T-helper 2 cell treated with Interferon-gamma antibody and Interleukin-4, amounts not matched to agents 100 ng/mL and 5 ng/mL, for 36 hours (primary cell): ENCODE measurements around the gene MRPS27. TPM values are rescaled to one million over a fixed set of nuclear protein-coding genes. Genes with fewer than 3 reads are reported as not detected.

Source experiments
- intact Hi-C: fragments of 100-400 bp; cut with micrococcal nuclease; formaldehyde crosslinking; loops from one replicate; pipeline ENCODE4 v1.15.1; 2023
- total RNA-seq: library from RNA; stranded (reverse); gene quantifications from 2 replicates; pipeline ENCODE4 v1.2.3, GENCODE V29; 2022

The MRPS27 gene
- 58.4 and 66.0 TPM in 2 replicates for total RNA-seq

DNA sequence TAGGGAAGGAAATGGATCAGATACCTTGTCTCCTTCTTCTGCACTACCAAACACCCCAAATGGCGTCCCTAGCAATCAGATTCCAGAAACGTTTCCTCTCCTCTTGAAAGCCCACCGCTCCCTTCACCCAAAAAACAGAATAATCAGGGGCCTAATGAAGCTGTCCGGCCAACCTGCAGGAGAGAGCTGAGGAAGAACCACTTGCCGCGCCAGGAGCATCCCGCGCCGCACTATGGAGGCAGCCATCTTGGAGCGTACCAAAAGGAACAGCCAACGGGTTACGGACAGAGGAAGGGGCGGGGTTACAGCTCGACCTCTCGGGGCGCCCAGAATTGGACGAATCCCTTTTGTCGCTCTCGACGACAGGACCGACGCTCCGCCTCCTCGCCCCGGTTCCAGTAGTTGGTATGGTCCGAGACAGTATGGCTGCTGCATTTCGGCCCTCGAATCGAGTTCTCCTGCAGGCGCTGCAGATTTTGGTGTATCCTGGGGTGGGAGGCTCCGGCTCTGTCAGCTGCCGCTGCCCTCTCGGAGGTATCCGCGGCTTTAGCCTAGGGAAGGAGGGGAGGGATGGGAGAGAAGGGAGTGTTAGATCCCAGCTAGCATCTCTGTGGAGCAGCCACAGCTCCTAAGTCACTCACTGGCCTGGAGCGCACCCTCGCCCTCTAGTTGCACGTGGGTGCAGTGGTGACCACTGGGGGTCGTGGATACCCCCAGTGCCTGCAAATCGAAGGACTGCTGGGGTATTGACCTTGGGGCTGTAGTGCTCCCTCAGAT is at the start of gene MRPS27, which contains the start of gene PTCD2:
Gene MRPS27, minus strand, starts transcription at position 265 of the 777 bp plus-strand sequence. Its CDS starts 19 bp downstream, at position 246.
Gene PTCD2, plus strand, starts transcription at position 398 of the 777 bp plus-strand sequence. Its CDS starts 10 bp downstream, at position 408.
- intact Hi-C loops = loop anchor here (1.0 to 10.0 kb wide), 3 partner anchors 12 to 525 kb away; no protein-coding TSS in a partner anchor

DNA sequence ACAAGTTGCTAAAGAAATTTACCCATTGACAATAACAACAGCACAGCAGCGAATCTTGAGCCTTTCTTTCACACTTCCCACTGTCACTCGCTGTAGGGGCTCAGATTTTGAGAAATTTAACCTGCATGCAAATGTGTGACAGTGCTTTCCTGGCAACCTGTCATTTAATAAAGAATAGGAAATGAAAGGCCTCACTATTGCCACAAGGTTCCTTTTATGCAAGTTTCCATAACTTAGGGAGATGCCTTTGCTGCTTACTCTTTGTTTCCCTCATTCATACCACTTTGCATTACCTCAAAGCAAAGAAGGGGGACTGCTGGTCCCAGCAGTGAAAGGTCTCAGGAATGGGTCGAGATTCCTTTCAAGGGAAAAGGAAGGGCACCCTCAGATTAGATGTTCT is 49.7 kb upstream of the MRPS27 start:
- intact Hi-C loops = loop anchor here (5.0 to 10.0 kb wide), 2 partner anchors 153 to 445 kb away; partner anchors contain the start of gene TNPO1

DNA sequence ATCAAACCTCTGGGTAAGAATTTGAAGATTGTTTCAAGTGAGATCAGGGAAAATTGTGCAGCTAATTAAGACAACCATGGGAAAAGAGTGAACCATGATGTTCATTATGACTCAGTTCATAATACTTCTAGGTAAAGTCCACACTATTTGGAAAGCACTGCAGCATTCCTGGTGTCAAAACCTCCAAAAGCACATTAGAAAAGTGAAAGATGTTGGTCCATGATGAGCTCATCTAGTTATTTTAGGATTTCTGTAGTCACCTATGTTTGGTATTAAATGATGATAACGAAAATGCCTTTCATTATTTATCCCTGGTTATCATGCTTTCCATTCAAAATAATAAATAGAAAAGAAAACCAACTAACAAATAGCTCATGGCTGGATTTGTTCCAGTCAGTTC is 49.3 kb upstream of the MRPS27 start:
- intact Hi-C loops = loop anchor here (5.0 to 10.0 kb wide), 2 partner anchors 153 to 446 kb away; partner anchors contain the start of gene TNPO1

DNA sequence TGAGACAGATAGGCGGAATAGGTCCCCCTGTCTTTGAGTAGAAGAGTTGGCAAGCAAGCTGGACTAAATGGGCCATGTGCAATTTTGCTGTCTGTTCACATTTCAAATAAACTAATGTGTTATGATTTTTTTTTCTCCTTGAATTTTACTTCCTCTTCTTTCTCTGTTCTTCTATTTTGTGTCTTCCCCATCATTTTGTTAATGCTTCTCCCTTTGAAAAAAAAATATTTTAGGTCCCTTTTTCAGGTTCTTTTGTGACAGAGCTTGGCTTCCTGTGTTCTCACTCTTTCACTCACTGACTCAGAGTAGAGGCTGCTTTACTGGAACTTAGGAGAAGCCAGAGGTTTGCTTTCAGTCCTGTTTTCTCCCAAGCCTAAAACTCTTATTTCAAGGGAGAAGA is 48.2 kb upstream of the MRPS27 start:
- intact Hi-C loops = loop anchor here (5.0 to 10.0 kb wide), 2 partner anchors 154 to 447 kb away; partner anchors contain the start of gene TNPO1

DNA sequence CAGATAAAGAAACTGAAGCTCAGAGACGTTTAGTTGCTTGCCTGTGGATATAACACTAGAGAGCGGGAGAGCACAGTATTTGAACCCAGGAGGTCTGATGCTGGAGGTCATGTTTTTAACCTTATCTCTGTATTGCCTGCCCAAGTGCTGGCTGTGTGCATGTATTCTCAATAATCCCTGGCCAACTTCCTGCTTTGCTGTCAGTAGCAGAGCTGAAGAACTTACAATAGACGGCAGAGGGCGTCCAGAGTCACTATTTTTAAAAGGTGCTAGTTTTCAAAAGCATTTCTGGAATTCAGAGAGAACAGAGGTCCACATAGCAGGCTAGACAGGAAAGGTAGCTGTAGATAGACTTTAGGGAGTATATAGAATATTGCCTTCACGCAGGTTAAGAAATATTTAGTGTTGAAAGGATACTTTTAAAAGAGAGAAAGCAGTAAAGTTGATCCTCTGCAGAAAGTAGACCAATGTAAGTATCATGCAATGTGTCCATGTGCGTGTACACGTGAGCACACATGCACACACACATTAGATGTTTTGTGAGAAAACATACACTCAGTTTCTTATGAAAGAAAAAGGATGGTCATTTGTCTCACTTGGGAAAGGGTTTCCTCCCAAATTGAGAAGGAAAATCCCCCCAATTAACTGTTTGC is 46.4 kb upstream of the MRPS27 start:
- intact Hi-C loops = loop anchor here (5.0 to 10.0 kb wide), 2 partner anchors 156 to 448 kb away; partner anchors contain the start of gene TNPO1

DNA sequence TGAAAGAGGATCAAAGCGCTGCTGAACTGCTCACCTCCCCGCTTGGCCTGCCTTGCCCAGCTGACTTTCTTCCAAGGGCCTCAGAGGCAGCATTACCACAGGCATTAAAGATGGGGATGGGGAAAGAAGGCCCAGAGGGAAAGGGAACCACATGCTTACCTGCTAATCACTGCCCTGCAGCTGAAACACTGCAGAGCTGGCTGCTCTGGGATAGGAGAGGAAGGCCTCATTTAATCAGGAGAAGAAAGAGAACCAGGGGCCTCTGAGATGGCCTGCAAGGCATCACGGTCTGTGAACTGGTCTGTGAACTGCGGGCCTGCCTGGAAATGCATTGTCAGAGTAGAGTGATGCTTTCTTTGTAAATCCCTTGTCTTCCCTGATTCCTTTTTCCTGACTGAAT is 44.9 kb upstream of the MRPS27 start:
- intact Hi-C loops = loop anchor here (5.0 to 10.0 kb wide), 2 partner anchors 157 to 450 kb away; partner anchors contain the start of gene TNPO1

DNA sequence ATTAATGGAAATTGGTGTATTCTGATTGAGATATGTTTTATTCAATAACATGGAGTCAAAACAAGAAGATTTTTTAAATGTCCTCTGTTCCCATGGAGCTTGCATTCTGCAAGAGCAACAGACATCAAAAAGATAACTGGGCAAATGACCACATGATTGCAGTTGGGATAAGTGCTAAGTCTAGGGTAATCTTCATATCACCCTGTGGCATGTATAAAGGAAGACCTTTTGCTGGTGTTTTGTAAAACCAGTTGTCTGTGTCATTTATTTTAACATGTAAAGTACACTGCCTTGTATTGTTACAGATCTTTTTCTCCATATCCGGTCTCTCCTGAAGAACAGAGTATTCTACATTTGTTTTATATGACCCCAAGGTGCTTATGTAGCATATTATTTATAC is 44.1 kb upstream of the MRPS27 start:
- intact Hi-C loops = loop anchor here (10.0 kb wide), 1 partner anchor 451 kb away; the partner anchor contains the start of gene TNPO1

DNA sequence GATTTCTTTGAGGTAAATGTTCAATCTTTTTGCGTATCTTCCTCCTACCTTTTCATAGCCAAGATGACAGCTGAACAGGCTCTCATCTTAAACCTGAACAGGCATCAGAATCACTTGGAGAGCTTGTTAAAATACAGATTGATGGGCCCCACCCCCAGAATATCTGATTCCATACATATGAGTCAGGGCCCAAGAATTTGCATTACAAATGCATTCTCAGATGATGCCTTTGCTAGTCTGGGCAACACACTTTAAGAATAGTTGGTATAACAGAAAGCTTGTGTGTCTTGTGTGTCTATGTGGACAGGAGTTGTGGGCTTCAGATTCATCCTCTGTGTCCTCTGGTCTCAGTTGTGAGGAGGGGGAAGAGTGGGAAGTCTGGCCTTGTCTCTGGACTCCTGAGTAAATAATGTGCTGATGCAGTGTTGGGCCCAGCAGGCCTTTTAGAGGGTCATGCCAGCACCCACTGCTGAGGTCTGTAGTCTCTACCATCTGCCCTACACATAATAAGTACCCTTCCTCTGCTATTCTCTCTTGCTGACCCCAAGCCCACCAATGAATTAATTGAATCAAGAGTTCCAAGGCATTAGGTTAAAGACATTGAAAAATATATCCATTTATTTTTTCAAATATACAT is 43.2 kb upstream of the MRPS27 start:
- intact Hi-C loops = loop anchor here (10.0 kb wide), 1 partner anchor 452 kb away; the partner anchor contains the start of gene TNPO1

DNA sequence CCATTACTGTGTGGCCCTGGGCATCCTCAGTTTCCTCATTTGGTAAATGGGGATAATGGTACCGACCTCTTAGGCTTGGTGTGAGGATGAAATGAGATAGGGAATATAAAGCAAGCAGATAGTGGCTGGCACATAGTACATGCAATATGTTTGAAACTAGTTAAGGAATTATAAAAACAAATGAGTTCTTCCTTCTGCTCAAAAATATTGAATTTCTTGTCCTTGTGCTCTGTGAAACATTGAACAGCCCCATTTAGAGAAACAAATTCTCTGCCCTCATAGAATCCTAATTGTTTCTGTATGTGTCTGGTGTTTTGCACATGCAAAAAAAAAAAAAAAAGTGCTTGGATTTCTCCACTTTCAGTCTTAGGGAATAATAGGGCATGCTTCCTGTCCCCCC is 39.8 kb upstream of the MRPS27 start:
- intact Hi-C loops = loop anchor here (10.0 kb wide), 1 partner anchor 455 kb away; the partner anchor contains the start of gene TNPO1

DNA sequence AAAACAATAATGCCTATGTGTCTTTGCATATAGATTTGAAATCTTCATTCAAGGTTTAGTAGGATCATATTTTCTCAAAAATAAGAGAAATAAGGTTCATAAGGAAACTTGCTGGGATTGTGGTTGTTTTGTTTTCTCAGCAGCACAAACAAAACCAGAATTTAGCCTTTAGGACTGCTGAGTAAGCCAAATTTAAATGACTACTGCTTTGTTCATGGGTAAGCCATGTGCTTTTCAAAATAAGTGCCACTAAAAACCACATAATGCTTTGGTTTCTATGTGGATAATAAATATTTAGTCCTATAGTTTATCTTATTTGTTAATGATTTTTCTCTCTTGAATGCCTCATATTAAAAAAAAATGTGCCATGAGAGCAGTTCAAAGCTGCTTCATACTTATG is 38.9 kb upstream of the MRPS27 start:
- intact Hi-C loops = no loop called here

DNA sequence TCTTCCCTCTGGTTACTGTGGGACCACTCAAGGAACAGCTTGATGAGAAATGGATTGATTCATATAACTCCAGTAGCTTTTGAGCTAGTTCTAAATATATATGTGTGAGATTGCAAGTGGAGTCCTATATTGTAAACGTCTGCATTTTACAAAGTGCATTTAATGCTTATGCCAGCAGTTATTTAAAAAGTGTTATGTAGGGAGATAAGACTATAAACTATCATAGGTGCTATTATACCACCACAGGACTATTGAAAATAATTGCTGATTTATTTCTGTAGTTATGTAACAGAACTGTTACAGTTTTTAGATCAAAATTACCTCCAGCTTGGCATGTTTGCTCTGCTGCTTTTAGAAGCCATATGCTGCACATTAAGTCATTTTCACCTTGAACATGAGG is 36.3 kb upstream of the MRPS27 start:
- intact Hi-C loops = no loop called here

DNA sequence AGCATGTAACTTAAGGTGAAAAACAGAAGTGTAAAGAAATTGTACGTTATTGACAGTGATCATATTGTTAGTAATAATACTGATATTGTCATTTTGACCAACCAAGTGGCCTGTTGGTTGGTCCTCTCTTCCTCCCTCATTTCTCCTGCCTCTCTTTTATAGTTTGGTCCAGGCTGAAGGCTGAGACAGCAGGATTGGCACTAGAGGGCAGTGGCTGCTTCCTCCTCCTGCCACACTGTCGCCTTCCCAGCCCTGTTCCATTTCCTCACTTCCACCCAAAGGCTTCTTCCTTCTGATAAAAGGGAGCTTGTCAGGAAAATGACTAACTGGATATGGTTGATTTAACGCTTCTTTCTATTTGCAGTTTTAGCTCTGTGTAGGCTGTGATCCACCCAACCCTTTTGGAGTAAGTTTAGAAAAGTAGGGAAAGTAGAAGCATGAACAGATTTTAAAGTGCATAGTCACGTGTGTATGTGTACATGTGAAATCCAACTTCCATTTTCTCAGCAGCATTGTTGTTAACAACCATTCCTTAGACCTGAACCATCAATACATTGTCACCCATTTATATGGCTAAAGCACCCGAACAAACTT is 35.8 kb upstream of the MRPS27 start:
- intact Hi-C loops = no loop called here

DNA sequence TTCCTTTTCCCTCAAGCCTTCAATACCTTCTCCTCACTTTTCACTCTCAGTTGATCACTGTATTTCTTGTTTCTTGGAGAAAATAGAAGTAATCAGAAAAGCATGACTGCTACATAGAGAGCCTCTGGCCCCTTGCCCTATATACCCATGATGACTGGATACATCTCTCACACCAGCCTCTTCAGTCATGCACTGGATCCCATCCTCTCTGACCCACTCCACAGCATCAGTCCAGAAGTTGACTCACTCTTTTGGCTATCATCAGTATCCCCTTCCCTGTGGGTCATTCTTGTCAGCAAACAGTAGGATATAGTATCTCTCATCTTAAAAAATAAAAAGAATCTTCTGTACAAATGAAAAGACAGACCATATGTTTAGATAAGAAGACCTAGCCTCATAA is 33.0 kb upstream of the MRPS27 start:
- intact Hi-C loops = no loop called here

DNA sequence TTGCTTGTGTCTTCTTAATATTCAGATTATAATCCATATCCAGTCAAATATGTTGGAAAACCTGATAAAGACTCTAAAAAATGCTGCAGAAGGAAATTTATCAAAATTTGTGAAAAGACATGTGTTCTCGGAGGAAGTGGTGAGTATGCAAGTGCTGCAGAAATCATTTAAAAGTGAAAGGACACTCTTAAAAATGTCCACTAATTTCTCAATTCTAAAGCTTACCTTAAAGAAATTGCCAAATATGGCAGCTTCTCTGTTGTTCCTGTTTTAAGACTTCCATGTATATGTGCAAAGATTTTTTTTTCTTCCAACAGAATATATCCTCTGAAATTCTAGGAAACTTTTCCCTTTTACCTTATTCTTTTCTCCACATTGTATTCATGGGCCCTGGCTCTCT is 32.6 kb upstream of the MRPS27 start:
- intact Hi-C loops = no loop called here

DNA sequence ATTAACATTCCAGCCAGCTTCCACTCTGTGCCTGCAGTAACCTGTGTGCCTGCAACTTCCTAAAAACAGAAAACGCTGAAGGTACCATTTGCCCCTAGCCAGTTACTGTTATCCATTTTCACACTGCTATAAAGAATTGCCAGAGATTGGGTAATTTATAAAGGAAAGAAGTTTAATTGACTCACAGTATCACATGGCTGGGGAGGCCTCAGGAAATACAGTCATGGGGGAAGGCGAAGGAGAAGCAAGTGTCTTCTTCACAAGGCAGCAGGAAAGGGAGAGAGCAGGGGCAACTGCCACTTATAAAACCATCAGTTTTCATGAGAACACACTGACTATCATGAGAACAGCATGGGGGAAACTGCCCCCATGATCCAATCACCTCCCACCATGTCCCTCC is 31.3 kb upstream of the MRPS27 start:
- intact Hi-C loops = no loop called here

DNA sequence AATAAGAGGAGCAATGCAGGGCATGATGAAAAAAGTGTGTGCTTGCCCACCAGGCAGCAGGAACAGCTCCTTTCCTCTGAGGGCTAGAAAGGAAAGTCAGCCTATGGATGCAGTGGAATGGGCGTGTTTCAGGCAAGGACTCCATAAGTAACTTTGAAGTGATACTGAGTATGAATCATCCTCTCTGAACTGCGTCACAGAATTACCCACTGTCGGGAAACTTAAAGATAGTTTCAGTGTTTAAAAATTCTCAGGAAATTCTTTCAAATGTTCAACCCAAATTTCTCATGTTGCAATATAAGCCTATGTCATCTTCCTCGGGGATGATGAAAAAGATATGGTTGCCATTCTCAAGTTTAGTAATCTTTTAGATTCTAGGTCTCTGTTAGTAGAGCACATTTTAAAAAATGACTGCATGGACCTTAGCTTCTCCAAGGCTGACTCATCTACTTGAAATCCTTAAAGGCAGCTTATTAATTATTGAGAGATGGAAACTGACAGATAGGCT is 27.8 kb upstream of the MRPS27 start:
- intact Hi-C loops = no loop called here

DNA sequence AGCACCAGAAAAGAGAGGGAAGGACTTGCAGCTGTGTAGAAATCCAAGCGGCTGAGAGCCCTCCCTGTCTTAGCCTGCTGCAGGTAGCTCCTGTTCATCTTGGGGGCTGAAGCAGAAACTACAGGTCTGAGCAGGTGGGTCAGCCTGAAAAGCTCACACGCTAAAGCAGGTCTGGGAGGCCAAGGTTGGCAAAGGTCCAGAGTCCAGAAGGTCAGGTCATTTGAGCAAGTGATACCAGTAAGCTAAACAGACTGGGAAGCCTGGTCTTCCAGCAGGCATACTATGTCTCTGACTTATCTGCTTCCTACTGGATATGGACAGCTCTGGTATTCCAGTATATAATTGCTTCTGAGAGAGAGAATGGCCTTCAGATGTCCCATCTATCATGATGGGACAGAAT is 26.4 kb upstream of the MRPS27 start:
- intact Hi-C loops = no loop called here

DNA sequence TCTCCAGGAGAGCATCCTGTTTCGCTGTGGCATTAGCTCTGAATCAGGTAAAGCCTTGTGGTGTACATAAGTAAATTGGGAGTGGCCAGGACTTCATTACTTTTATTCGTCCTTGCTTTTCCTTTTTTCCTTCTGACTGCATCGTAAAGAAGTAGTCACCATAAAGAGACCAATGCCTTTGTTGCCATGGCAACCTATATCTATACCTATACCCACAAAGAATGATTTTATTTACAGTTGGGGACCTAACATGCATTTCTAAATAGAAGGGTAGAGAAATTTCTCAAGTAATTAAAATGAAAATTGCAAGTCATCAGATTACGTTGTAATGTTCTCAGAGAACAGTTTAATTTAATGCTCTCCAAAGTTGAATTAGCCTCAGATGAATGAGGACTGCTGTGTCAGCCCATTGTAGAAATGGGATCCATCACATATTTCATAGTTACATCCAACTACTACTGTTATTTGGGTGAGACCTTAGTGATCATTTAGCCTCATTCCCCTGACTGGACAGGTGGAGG is 18.7 kb upstream of the MRPS27 start:
- intact Hi-C loops = no loop called here

DNA sequence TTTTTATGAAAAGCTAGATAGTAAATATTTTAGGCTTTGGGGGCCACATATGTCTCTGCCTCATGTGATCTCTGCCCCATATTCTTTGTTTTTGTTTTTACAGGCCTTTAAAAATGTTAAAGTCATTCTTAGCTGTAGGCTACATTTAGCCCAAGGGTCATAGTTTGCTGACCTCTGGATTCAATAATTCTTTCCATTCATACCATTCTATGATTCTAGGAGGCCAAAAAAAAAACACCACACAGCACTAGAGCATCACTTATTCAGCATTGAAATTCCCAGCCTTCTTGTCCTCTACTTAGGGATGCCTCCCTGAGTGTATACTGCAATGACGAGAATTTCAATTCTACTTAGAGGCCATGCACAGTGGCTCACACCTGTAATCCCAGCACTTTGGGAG is 17.1 kb upstream of the MRPS27 start:
- intact Hi-C loops = no loop called here

DNA sequence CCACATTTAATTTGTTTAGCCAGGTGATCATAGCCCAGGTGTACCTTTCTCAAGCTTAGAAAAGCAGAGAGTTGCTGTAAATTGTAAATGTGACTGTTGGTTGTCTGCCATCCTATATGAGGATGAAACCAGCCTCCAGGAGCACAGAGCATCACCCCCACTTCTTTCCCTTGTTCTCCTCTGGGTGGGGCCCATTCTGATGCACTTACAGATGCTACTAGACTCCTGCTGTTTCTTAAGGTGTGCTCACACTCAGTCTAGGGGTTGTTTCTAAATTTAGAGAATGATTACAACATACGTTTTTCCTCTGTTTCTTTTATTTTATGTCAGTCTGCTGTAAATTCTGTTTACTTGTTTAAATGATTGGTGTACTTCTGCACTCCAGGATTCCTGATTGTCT is 10.7 kb upstream of the MRPS27 start:
- intact Hi-C loops = no loop called here

DNA sequence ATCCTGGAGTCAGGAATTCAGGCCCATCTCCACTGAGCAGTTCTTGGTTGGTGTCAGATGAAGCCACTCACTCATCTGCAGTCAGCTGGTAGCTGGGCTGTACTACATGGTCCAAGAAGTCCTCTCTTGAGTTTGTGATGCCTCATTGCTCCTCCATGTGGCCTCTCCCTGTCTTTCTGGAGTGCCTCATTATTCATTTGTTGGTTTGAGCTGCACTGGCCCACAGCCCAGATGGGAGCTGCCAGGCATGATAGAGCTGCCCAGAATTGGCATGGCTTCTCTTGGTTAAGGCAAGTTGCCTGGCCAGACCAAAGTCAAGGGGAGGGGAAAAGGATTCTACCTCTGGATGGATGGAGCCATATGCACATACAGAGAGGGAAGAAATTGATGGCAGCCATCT is 8.1 kb upstream of the MRPS27 start:
- intact Hi-C loops = loop anchor here (10.0 kb wide), 1 partner anchor 517 kb away; no protein-coding TSS in a partner anchor
